WERI-Rb-1 (cell line): ENCODE measurements around the gene TENM4.

ENCODE experiments used
- DNase-seq: peaks from one replicate; pipeline ENCODE4 v3.0.0-alpha.2; 2020
- H3K27ac ChIP-seq: fragments of 250-450 bp; sonication (Bioruptor Pico); 2 replicates; pipeline ENCODE4 v1.5.1; 2020; ENCODE audit warnings: mild to moderate bottlenecking, moderate library complexity
- H3K27me3 ChIP-seq: fragments of 250-450 bp; sonication (Bioruptor Pico); 2 replicates; pipeline ENCODE4 v1.5.1; 2021; ENCODE audit warnings: mild to moderate bottlenecking, low read depth, moderate library complexity; ENCODE audit not compliant: insufficient read depth, severe bottlenecking
- H3K36me3 ChIP-seq: fragments of 250-450 bp; sonication (Bioruptor Pico); 2 replicates; pipeline ENCODE4 v1.5.1; 2020; ENCODE audit warnings: mild to moderate bottlenecking, moderate library complexity
- H3K4me3 ChIP-seq: 2 replicates; pipeline ENCODE4 v1.5.1; 2011; ENCODE audit warnings: low read depth, mild to moderate bottlenecking, control low read depth, low read length
- H3K9me3 ChIP-seq: fragments of 250-450 bp; sonication (Bioruptor Pico); 2 replicates; pipeline ENCODE4 v1.5.1; 2021; ENCODE audit warnings: mild to moderate bottlenecking, moderate library complexity; ENCODE audit not compliant: severe bottlenecking
- CTCF ChIP-seq: IDR thresholded peaks from 2 replicates; pipeline ENCODE4 v1.5.1; 2011; ENCODE audit warnings: low read depth, mild to moderate bottlenecking, control low read depth, inconsistent platforms, low read length

Gene TENM4

GRCh38 chr11:78846269-78846668, 594.6 kb downstream of the TENM4 start:
- TF ChIP-seq CTCF = no peak
- H3K27me3 ChIP-seq = no peaks in the 10 kb centered on the region
- H3K27ac ChIP-seq = no peak overlapping the region

GRCh38 chr11:78845496-78845895, 595.3 kb downstream of the TENM4 start:
- Histone ChIP-seq H3K27me3 (no peaks in the 10 kb centered on the region), H3K4me3 (no peak overlapping the region), H3K9me3 (no peaks in the 10 kb centered on the region), H3K36me3 (no peaks in the 10 kb centered on the region), H3K27ac (no peak overlapping the region)
- TF ChIP-seq CTCF = no peak
- no peak for DNase-seq

More at GRCh38 chr11:78846269-78846668, 594.6 kb downstream of the TENM4 start:
- H3K4me3 ChIP-seq = no peak overlapping the region
- no peaks in the 10 kb centered on the region for H3K36me3 ChIP-seq
- no peaks in the 10 kb centered on the region for H3K9me3 ChIP-seq
- no peak for DNase-seq

- H3K4me3 ChIP-seq = no peak overlapping the region
- H3K36me3 ChIP-seq = no peaks in the 10 kb centered on the region
- H3K27me3 ChIP-seq = no peaks in the 10 kb centered on the region
- H3K27ac ChIP-seq = no peak overlapping the region
- H3K9me3 ChIP-seq = no peaks in the 10 kb centered on the region
- peak; percentile 41; the same call in 1 of the 2 replicates for TF ChIP-seq CTCF
- peak; percentile 54 for DNase-seq
These were observed 599.3 kb downstream of the TENM4 start for GRCh38 chr11:78841456-78842060.

GRCh38 chr11:78840623-78841022, 600.2 kb downstream of the TENM4 start:
- DNase-seq = no peak
- Histone ChIP-seq H3K9me3 (no peaks in the 10 kb centered on the region), H3K36me3 (no peaks in the 10 kb centered on the region), H3K27me3 (no peaks in the 10 kb centered on the region), H3K4me3 (no peak overlapping the region), H3K27ac (no peak overlapping the region)
- TF ChIP-seq CTCF = no peak

GRCh38 chr11:78840200-78840599, 600.6 kb downstream of the TENM4 start:
- no peaks in the 10 kb centered on the region for H3K9me3 ChIP-seq
- TF ChIP-seq CTCF = no peak
- H3K36me3 ChIP-seq = no peaks in the 10 kb centered on the region
- H3K27ac ChIP-seq = no peak overlapping the region
- H3K27me3 ChIP-seq = no peaks in the 10 kb centered on the region
- no peak overlapping the region for H3K4me3 ChIP-seq
- no peak for DNase-seq

GRCh38 chr11:78838417-78838816, 602.4 kb downstream of the TENM4 start:
- H3K27ac ChIP-seq = no peak overlapping the region
- no peak for TF ChIP-seq CTCF
- H3K27me3 ChIP-seq = no peaks in the 10 kb centered on the region
- no peak overlapping the region for H3K4me3 ChIP-seq
- no peak for DNase-seq
- H3K36me3 ChIP-seq = no peaks in the 10 kb centered on the region
- no peaks in the 10 kb centered on the region for H3K9me3 ChIP-seq
